Measurements from ENCODE around the gene METTL6.

METTL6 gene

GRCh38 chr3:15438983-15439382 is 11.6 kb upstream of the METTL6 start:
- no peak for TF ChIP-seq CTCF (IDR thresholded peaks at IDR 0.05; ENCODE audit: low read depth, low read length)
- H3K4me3 ChIP-seq (ENCODE audit: low read depth, low read length) = no peak overlapping the region
- DNase-seq (ENCODE audit: low read depth, low spot score) = no peak
- in situ Hi-C loops (cut with HindIII; ENCODE audit: low sequenced_read_pairs) = no loop called here

DNA sequence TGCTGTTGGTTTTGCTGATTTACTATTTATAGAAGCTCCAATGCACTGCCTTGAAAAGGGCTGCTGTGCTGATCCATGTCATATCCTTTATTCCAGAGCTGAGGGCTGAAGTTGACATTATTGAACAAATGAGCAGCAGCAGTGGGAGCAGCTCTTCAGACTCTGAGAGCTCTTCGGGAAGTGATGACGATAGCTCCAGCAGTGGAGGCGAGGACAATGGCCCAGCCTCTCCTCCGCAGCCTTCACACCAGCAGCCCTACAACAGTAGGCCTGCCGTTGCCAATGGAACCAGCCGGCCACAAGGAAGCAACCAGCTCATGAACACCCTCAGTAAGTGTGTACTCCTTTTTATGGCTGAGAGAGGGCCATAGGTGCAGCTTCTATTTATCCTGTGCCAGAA is 8.9 kb upstream of the METTL6 start:
- no peak overlapping the region for H3K4me3 ChIP-seq (ENCODE audit: low read depth, low read length)
- DNase-seq (ENCODE audit: low read depth, low spot score) = no peak
- no peak for TF ChIP-seq CTCF (IDR thresholded peaks at IDR 0.05; ENCODE audit: low read depth, low read length)
- in situ Hi-C loops (cut with HindIII; ENCODE audit: low sequenced_read_pairs) = no loop called here

DNA sequence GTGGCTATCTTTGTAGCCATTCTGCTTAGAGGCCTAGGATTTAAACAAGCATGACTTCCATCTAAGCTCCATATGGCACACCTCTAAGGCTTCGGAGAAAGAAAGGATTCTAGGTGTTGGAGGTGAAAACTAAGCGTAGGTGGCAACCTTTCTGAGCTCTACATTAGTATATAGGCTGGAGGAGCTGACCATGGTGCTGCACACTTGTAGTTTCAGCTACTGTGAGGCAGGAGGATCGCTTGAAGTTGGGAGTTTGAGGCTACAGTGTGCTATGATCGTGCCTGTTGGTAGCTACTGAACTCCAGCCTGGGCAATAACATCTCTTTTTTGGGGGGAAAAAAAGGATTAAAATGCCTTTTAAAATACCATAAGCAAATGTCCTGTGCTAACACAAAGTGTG is 7.4 kb upstream of the METTL6 start:
- DNase-seq (ENCODE audit: low read depth, low spot score) = no peak
- TF ChIP-seq CTCF (IDR thresholded peaks at IDR 0.05; ENCODE audit: low read depth, low read length) = no peak
- in situ Hi-C loops (cut with HindIII; ENCODE audit: low sequenced_read_pairs) = no loop called here

GRCh38 chr3:15433531-15433930 is 6.2 kb upstream of the METTL6 start:
- DNase-seq (ENCODE audit: low read depth, low spot score) = no peak
- no peak overlapping the region for H3K4me3 ChIP-seq (ENCODE audit: low read depth, low read length)
- no peak for TF ChIP-seq CTCF (IDR thresholded peaks at IDR 0.05; ENCODE audit: low read depth, low read length)
- in situ Hi-C loops (cut with HindIII; ENCODE audit: low sequenced_read_pairs) = no loop called here

More for the DNA sequence above, 7.4 kb upstream of the METTL6 start:
- H3K4me3 ChIP-seq (ENCODE audit: low read depth, low read length) = no peak overlapping the region

GRCh38 chr3:15431256-15431837 is 4.0 kb upstream of the METTL6 start:
- TF ChIP-seq CTCF (IDR thresholded peaks at IDR 0.05; ENCODE audit: low read depth, low read length) = no peak

DNA sequence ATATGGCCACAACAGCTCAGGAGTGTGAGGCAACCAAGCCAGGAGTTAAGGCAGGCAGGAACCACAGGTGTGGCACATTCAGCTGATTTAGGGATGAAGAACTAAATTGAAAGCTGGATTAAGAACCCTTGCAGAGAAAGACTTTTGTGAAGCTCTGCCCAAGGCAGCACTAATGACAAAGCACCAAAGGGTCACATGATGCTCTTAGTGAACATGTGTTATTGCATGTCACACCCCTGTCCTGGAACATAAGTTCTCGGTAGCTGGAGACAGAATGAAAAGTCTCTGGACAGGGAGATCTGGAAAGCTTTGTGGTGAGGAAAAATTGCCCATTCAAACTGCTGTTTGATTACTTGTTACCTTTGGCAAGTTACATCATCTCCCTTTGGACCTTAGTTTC is 3.3 kb upstream of the METTL6 start:
- in situ Hi-C loops (cut with HindIII; ENCODE audit: low sequenced_read_pairs) = no loop called here
- TF ChIP-seq CTCF (IDR thresholded peaks at IDR 0.05; ENCODE audit: low read depth, low read length) = no peak
- no peak for DNase-seq (ENCODE audit: low read depth, low spot score)
- H3K4me3 ChIP-seq (ENCODE audit: low read depth, low read length) = no peak overlapping the region

More at GRCh38 chr3:15431256-15431837, 4.0 kb upstream of the METTL6 start:
- no peak overlapping the region for H3K4me3 ChIP-seq (ENCODE audit: low read depth, low read length)
- DNase-seq (ENCODE audit: low read depth, low spot score) = no peak
- in situ Hi-C loops (cut with HindIII; ENCODE audit: low sequenced_read_pairs) = no loop called here

DNA sequence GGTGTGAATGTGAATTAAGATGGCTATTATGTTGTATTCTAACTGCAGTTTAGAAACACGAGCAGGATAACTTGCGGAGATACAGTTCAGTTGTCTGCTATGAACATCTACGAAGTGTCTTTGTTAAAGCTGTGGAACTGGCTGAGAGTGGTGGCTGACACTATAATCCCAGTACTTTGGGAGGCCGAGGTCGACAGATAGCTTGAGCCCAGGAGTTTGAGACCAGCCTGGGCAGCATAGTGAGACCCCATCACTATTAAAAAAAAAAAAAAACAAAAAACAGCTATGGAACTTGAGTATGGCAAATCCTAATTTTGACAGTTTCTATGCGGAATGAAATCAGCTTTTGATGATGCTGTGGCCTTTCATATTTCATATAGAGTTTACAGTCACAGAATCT is 1.7 kb upstream of the METTL6 start:
- no peak for DNase-seq (ENCODE audit: low read depth, low spot score)
- in situ Hi-C loops (cut with HindIII; ENCODE audit: low sequenced_read_pairs) = no loop called here
- H3K4me3 ChIP-seq (ENCODE audit: low read depth, low read length) = peak overlapping the region; percentile 85
- TF ChIP-seq CTCF (IDR thresholded peaks at IDR 0.05; ENCODE audit: low read depth, low read length) = no peak

Measured in astrocyte of the spinal cord (primary cell).